HepG2 (cell line): Measurements from ENCODE around the gene LIMK2. TPM values are rescaled to one million over a fixed set of nuclear protein-coding genes. Genes with fewer than 3 reads are reported as not detected.

Source experiments
- ATAC-seq: fragments of 200-7000 bp; cut with Tn5 transposase; 3 replicates; pipeline ENCODE4 v1.9.1; 2020; ENCODE audit warnings: mild to moderate bottlenecking, moderate library complexity
- BruUV-seq: library from RNA; stranded (reverse); fragments of 400-500 nt; replicated peaks from 2 replicates; lab custom pipeline; 2021; lab: Mats Ljungman, UMichigan
- CTCF ChIA-PET: fragments of 300-600 bp; formaldehyde crosslinking; extraction: SDS; loops from one replicate; lab custom pipeline; 2021; ENCODE audit warnings: low total read pairs, inconsistent platforms, low intra/inter-chr PET ratio; lab: Yijun Ruan, JAX
- POLR2A ChIA-PET: fragments of 350-600 bp; sonication (Branson Sonifier 250); formaldehyde crosslinking; loops from one replicate; lab custom pipeline; 2020; ENCODE audit warnings: antibody characterized with exemption, inconsistent platforms; lab: Yijun Ruan, JAX
- DNase-seq: peaks from one replicate; pipeline ENCODE4 v3.0.0-alpha.2; 2015; ENCODE audit warnings: low spot score
- FAIRE-seq: peaks from 3 replicates; lab custom pipeline; 2011; peaks lifted over from hg19 to GRCh38; lab: Jason Lieb, UNC
- H2AFZ ChIP-seq: one replicate; pipeline ENCODE4 v1.6.1; 2011; ENCODE audit warnings: low read length, inconsistent platforms
- H3K27ac ChIP-seq: fragments of 300-600 bp; 3 replicates; pipeline ENCODE4 v1.8.0; 2011; ENCODE audit warnings: mixed run types, mild to moderate bottlenecking, mixed read lengths, low read length, inconsistent platforms; ENCODE audit not compliant: insufficient read depth; ENCODE audit errors: extremely low read length
- H3K27me3 ChIP-seq, 2 experiments: fragments of 200-600 bp in 1 of 2; 2 replicates in 1 of 2; 3 replicates in 1 of 2; pipeline versions ENCODE4 v1.6.0 to v1.8.0; 2011; ENCODE audit warnings: low read length in 2 of 2, mild to moderate bottlenecking in 2 of 2, moderate library complexity in 2 of 2, inconsistent platforms in 1 of 2; ENCODE audit not compliant: insufficient read depth in 2 of 2, control insufficient read depth in 1 of 2
- H3K36me3 ChIP-seq, 2 experiments: fragments of 200-600 bp in 1 of 2; replicated peaks in 1 of 2; 2 replicates in 1 of 2; 3 replicates in 1 of 2; pipeline versions ENCODE4 v1.5.1 to v1.8.0; 2011; ENCODE audit warnings: low read length in 2 of 2, inconsistent platforms in 1 of 2; ENCODE audit not compliant: insufficient read depth in 2 of 2, control insufficient read depth in 1 of 2
- H3K4me1 ChIP-seq: 2 replicates; pipeline ENCODE4 v1.5.1; 2012; ENCODE audit warnings: low read length, inconsistent platforms; ENCODE audit not compliant: insufficient read depth
- H3K4me2 ChIP-seq: 2 replicates; pipeline ENCODE4 v1.6.0; 2011; ENCODE audit warnings: low read depth, low read length, inconsistent platforms
- H3K4me3 ChIP-seq, 3 experiments: fragments of 200-600 bp in 1 of 3; sonication (generic), shearing (Covaris generic) in 1 of 3; replicated peaks in 1 of 3; 2 replicates each; pipeline ENCODE4 v1.5.1; 2011 to 2016; ENCODE audit warnings: low read length in 3 of 3, inconsistent platforms in 2 of 3, low read depth in 2 of 3, mild to moderate bottlenecking in 2 of 3, control low read depth in 1 of 3, mixed read lengths in 1 of 3; ENCODE audit not compliant: insufficient read depth in 1 of 3
- H3K79me2 ChIP-seq: one replicate; pipeline ENCODE4 v1.6.1; 2011; ENCODE audit warnings: low read length, inconsistent platforms; ENCODE audit not compliant: insufficient read depth
- H3K9ac ChIP-seq: 2 replicates; pipeline ENCODE4 v1.6.0; 2011; ENCODE audit warnings: mild to moderate bottlenecking, low read depth, low read length, inconsistent platforms; ENCODE audit not compliant: insufficient read depth
- H3K9me3 ChIP-seq: 2 replicates; pipeline ENCODE4 v1.5.1; 2012; ENCODE audit warnings: mild to moderate bottlenecking, low read length
- H4K20me1 ChIP-seq: 2 replicates; pipeline ENCODE4 v1.6.0; 2011; ENCODE audit warnings: inconsistent platforms, mild to moderate bottlenecking, low read length, moderate library complexity; ENCODE audit not compliant: insufficient read depth
- FOSL1 ChIP-seq: sonication (generic); formaldehyde crosslinking; IDR thresholded peaks from 2 replicates; pipeline ENCODE4 v1.9.0; 2021; ENCODE audit warnings: missing genetic modification reagents, borderline replicate concordance
- HNRNPK ChIP-seq: fragments of 200-400 bp; formaldehyde crosslinking; IDR thresholded peaks from 2 replicates; pipeline ENCODE4 v1.6.1; 2018; ENCODE audit warnings: low read length, low read depth, moderate library complexity, mild to moderate bottlenecking; ENCODE audit not compliant: poor library complexity, severe bottlenecking
- KLF12 ChIP-seq: sonication (generic); formaldehyde crosslinking; IDR thresholded peaks from 2 replicates; pipeline ENCODE4 v1.4.0; 2020; ENCODE audit warnings: missing genetic modification reagents, borderline replicate concordance
- NONO ChIP-seq, 2 experiments: fragments of 450-650 bp in 1 of 2; sonication (generic) in 1 of 2; formaldehyde crosslinking in 1 of 2; IDR thresholded peaks in 1 of 2; conservative IDR thresholded peaks in 1 of 2; 2 replicates each; pipeline versions ENCODE4 v1.6.1 to v1.8.0; 2017 to 2022; ENCODE audit warnings: mild to moderate bottlenecking in 1 of 2, missing genetic modification reagents in 1 of 2, moderate library complexity in 1 of 2
- NR2F6 ChIP-seq, 2 experiments: IDR thresholded peaks; 2 replicates each; pipeline ENCODE4 v1.6.1; 2016; ENCODE audit warnings: antibody characterized with exemption in 1 of 2, mild to moderate bottlenecking in 1 of 2
- PAWR ChIP-seq: sonication (generic); formaldehyde crosslinking; IDR thresholded peaks from 2 replicates; pipeline ENCODE4 v1.4.0; 2020; ENCODE audit warnings: missing genetic modification reagents, mild to moderate bottlenecking, borderline replicate concordance
- PCBP2 ChIP-seq: fragments of 200-400 bp; formaldehyde crosslinking; optimal IDR thresholded peaks from 2 replicates; pipeline ENCODE3; 2018; ENCODE audit warnings: low read length, low read depth; ENCODE audit not compliant: poor library complexity, severe bottlenecking
- PTBP1 ChIP-seq: fragments of 200-400 bp; formaldehyde crosslinking; IDR thresholded peaks from 2 replicates; pipeline ENCODE4 v1.6.1; 2018; ENCODE audit warnings: low read length, low read depth; ENCODE audit not compliant: poor library complexity, severe bottlenecking
- ZNF354B ChIP-seq: sonication (generic); formaldehyde crosslinking; IDR thresholded peaks from 2 replicates; pipeline ENCODE4 v1.8.0; 2022; ENCODE audit warnings: mild to moderate bottlenecking, missing genetic modification reagents
- ZNF614 ChIP-seq: IDR thresholded peaks from 2 replicates; pipeline ENCODE4 v1.6.1; 2018; ENCODE audit warnings: missing biosample characterization, missing genetic modification reagents, inconsistent platforms, borderline replicate concordance
- WGBS: methylation state at CpG from one replicate; pipeline ENCODE4 v1.1.6; 2017; ENCODE audit warnings: low lambda C conversion rate; 5-methylcytosine and 5-hydroxymethylcytosine counted together
- in situ Hi-C: cut with HindIII; loops from 2 replicates; pipeline ENCODE4 v1.10.0; 2017; ENCODE audit warnings: low pct_unique_long_range_greater_than_20kb; ENCODE audit not compliant: extremely low pct_ligation_motif_present
- intact Hi-C: fragments of 100-400 bp; cut with micrococcal nuclease; formaldehyde crosslinking; loops from one replicate; pipeline ENCODE4 v1.10.0; 2022; ENCODE audit not compliant: unreplicated experiment
- polyA plus RNA-seq, 8 experiments: library from polyadenylated mRNA; depleted of rRNA in 3 of 8; stranded (reverse) in 7 of 8; unstranded in 1 of 8; fragments of >200 nt; fragmentation: Illumina TruSeq in 4 of 8; extraction: Trizol in 4 of 8; gene quantifications; 2 replicates each; pipeline versions ENCODE4 v1.2.1 to v1.2.3, GENCODE V29; 2011 to 2016; ENCODE audit warnings: low read depth in 4 of 8, missing spikeins in 1 of 8, mixed read lengths in 1 of 8; ENCODE audit not compliant: insufficient read depth in 1 of 8
- total RNA-seq, 5 experiments: library from RNA; depleted of rRNA; stranded (reverse); fragments of >200 nt; fragmentation: Illumina TruSeq; extraction: Trizol; gene quantifications; 2 replicates each; pipeline ENCODE4 v1.2.3, GENCODE V29; 2016; ENCODE audit warnings: low read depth in 1 of 5
- TF ChIP-seq, protein P1 (sequence below): fragments of 450-650 bp; IDR thresholded peaks from 2 replicates; pipeline ENCODE4 v1.6.1; 2016
- TF ChIP-seq, protein P2 (sequence below): sonication (generic); formaldehyde crosslinking; IDR thresholded peaks from 2 replicates; pipeline ENCODE4 v1.5.0; 2020; ENCODE audit warnings: missing genetic modification reagents
- TF ChIP-seq, protein P3 (sequence below): sonication (generic); formaldehyde crosslinking; conservative IDR thresholded peaks from 2 replicates; pipeline ENCODE4 v1.8.0; 2022; ENCODE audit warnings: missing genetic modification reagents

Gene LIMK2
- total and polyA plus RNA-seq, 2 of the 13 experiments (the other 11 are each of a cell fraction or from before 2014, with no cell fraction given) = 20.9 to 29.8 TPM

DNA sequence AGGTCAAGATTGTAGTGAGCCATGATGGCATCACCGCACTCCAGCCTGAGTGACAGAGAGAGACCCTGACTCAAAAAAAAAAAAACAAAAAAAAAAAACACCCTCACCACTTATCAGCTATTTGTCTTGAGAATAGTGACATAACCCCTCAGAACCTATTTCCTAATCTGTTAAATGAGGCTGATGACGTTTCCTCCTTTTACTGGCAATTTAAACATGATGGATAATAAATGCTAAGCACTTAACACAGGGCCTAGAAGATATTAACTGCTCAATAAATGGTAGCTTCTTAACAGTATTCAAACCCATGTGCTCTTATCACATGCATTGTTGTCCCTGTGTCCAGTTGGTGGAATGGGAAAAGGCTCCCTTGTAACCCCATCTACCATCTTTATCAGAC lies 34.6 kb downstream of the LIMK2 start:
- H3K36me3 ChIP-seq = peaks cover 9 to 69% of the 10 kb centered on the region in 2 experiments
- WGBS = 95% methylated on average over 2 of the region's 2 CpGs
- H3K9me3 ChIP-seq = no peaks in the 10 kb centered on the region
- H3K27me3 ChIP-seq = no peaks in the 10 kb centered on the region
- intact Hi-C loops = no loop called here
- H3K27ac ChIP-seq = no peak overlapping the region
- no peak overlapping the region for H3K9ac ChIP-seq
- DNase-seq (no peak), FAIRE-seq (no peak)
- CTCF ChIA-PET = no interaction called here
- no peak overlapping the region for H3K4me2 ChIP-seq
- H3K4me1 ChIP-seq = peaks cover 63% of the 10 kb centered on the region
- TF ChIP-seq PCBP2 = no peak
- TF ChIP-seq KLF12 (CRISPR knock-in tag) = no peak
- no peak for TF ChIP-seq ZNF354B
- TF ChIP-seq NONO (IDR thresholded peaks at IDR 0.05) = no peak
- TF ChIP-seq NONO (CRISPR knock-in tag; conservative IDR thresholded peaks at IDR 0.05) = no peak
- no peak for TF ChIP-seq NR2F6 (IDR thresholded peaks at IDR 0.05)
- no peak for TF ChIP-seq NR2F6 (CRISPR knock-in tag; IDR thresholded peaks at IDR 0.05)
- no peak for TF ChIP-seq PAWR (CRISPR knock-in tag)
- TF ChIP-seq PTBP1 = no peak
- no peak for TF ChIP-seq FOSL1 (CRISPR knock-in tag)
- TF ChIP-seq, protein P1, sequence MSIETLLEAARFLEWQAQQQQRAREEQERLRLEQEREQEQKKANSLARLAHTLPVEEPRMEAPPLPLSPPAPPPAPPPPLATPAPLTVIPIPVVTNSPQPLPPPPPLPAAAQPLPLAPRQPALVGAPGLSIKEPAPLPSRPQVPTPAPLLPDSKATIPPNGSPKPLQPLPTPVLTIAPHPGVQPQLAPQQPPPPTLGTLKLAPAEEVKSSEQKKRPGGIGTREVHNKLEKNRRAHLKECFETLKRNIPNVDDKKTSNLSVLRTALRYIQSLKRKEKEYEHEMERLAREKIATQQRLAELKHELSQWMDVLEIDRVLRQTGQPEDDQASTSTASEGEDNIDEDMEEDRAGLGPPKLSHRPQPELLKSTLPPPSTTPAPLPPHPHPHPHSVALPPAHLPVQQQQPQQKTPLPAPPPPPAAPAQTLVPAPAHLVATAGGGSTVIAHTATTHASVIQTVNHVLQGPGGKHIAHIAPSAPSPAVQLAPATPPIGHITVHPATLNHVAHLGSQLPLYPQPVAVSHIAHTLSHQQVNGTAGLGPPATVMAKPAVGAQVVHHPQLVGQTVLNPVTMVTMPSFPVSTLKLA = no peak
- TF ChIP-seq, protein P2, sequence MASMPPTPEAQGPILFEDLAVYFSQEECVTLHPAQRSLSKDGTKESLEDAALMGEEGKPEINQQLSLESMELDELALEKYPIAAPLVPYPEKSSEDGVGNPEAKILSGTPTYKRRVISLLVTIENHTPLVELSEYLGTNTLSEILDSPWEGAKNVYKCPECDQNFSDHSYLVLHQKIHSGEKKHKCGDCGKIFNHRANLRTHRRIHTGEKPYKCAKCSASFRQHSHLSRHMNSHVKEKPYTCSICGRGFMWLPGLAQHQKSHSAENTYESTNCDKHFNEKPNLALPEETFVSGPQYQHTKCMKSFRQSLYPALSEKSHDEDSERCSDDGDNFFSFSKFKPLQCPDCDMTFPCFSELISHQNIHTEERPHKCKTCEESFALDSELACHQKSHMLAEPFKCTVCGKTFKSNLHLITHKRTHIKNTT = no peak
- TF ChIP-seq, protein P3, sequence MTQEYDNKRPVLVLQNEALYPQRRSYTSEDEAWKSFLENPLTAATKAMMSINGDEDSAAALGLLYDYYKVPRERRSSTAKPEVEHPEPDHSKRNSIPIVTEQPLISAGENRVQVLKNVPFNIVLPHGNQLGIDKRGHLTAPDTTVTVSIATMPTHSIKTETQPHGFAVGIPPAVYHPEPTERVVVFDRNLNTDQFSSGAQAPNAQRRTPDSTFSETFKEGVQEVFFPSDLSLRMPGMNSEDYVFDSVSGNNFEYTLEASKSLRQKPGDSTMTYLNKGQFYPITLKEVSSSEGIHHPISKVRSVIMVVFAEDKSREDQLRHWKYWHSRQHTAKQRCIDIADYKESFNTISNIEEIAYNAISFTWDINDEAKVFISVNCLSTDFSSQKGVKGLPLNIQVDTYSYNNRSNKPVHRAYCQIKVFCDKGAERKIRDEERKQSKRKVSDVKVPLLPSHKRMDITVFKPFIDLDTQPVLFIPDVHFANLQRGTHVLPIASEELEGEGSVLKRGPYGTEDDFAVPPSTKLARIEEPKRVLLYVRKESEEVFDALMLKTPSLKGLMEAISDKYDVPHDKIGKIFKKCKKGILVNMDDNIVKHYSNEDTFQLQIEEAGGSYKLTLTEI (CRISPR knock-in tag) = no peak
- no peak for TF ChIP-seq HNRNPK
- no peak for TF ChIP-seq ZNF614 (CRISPR knock-in tag)
- TF ChIP-seq, all 625 proteins: peak for 0
- Histone ChIP-seq H2AFZ (no peak overlapping the region), H3K4me3 (no peak overlapping the region), H3K79me2 (peaks cover 55% of the 10 kb centered on the region), H4K20me1 (peaks cover 55% of the 10 kb centered on the region)
- no peak for ATAC-seq
- POLR2A ChIA-PET = no interaction called here
- in situ Hi-C loops = no loop called here
- BruUV-seq = no TSS peak
